SH-SY5Y (cell line): Measurements from ENCODE around the gene DMD.

Experiments
- GATA2 ChIP-seq: IDR thresholded peaks from 2 replicates; pipeline ENCODE4 v1.6.1; 2011; ENCODE audit warnings: mild to moderate bottlenecking, low read depth, low read length
- GATA3 ChIP-seq: IDR thresholded peaks from 2 replicates; pipeline ENCODE4 v1.6.1; 2011; ENCODE audit warnings: low read depth, mild to moderate bottlenecking, low read length, moderate library complexity

GRCh38 chrX:33065415-33065814 is 145.9 kb downstream of the DMD start:
- TF ChIP-seq GATA2 (no peak), GATA3 (no peak)
